OCI-M1 (cell line): ENCODE results near the gene COL20A1.
A peak's percentile ranks its signal among the peaks of the same experiment; 100 is the strongest.
"Not testable (repeated sequence)": the region's sequence is repeated elsewhere in the genome, so short reads cannot be mapped to it uniquely, and the experiment has no call there.

Experiments
- DNase-seq: peaks from one replicate; lab custom pipeline; 2025; lab: John Stamatoyannopoulos, UW

COL20A1 gene

GRCh38 chr20:63333241-63333836 lies 40.4 kb downstream of the COL20A1 start:
- DNase-seq: no peak

DNA sequence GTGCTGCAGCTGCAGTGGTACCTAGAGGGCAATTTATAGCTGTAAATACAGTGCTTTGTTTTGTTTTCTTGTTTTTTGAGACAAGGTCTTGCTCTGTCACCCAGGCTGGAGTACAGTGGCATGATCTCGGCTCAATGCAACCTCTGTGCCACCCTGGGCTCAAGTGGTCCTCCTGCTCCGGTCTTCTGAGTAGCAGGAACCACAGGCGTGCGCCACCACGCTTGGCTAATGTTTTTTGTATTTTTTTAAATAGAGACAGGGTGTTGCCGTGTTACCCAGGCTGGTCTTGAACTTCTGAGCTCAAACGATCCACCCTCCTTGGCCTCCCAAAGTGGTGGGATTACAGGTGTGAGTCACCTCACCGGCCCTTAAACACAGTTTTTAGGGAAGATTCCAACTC lies 41.4 kb downstream of the COL20A1 start:
- no peak for DNase-seq

- not testable (repeated sequence) for DNase-seq
Observed at GRCh38 chr20:63335060-63335459, 42.1 kb downstream of the COL20A1 start.

DNA sequence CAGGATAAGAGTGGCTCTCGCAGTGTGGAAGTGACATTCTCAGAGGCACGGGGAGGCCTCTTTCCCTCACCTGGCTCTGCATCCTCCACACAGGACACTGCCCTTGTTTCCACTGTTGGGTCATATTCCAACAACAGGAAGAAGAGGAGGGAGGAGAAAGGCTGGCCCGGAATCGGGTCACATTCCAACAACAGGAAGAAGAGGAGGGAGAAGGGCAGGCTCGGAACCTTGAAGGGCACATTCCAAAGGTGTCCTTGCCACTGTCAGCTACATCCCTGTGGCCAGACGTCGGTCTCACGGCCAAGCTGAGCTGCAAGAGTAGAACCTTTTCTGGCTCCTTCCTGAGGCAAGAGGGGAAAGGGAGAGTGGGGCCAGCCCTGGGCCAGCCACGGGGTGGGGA lies 42.7 kb downstream of the COL20A1 start:
- DNase-seq: no peak

DNA sequence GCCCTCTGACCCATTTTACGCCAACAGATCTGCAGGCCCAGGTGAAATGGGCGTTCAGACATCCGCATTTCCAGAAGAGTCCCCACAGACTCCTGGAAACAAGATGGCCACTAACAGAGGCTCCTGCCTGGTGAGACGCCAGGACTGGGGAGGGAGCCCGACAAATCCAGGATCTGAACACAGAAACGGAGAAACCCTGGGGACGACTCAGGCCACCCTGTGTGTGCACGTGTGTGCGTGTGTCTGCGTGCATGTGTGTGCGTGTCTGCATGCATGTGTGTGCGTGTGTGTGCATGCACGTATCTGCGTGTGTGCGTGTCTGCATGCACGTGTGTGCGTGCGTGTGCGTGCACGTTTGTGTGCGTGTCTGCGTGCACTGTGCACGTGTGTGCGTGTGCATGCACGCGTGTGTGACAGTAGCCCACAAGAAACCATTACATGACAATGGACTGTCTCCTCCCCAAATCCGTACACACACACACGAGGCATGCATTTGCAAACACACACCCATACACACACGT lies 43.3 kb downstream of the COL20A1 start:
- DNase-seq: no peak

- no peak for DNase-seq
Observed at GRCh38 chr20:63337786-63338420, 44.9 kb downstream of the COL20A1 start.

DNA sequence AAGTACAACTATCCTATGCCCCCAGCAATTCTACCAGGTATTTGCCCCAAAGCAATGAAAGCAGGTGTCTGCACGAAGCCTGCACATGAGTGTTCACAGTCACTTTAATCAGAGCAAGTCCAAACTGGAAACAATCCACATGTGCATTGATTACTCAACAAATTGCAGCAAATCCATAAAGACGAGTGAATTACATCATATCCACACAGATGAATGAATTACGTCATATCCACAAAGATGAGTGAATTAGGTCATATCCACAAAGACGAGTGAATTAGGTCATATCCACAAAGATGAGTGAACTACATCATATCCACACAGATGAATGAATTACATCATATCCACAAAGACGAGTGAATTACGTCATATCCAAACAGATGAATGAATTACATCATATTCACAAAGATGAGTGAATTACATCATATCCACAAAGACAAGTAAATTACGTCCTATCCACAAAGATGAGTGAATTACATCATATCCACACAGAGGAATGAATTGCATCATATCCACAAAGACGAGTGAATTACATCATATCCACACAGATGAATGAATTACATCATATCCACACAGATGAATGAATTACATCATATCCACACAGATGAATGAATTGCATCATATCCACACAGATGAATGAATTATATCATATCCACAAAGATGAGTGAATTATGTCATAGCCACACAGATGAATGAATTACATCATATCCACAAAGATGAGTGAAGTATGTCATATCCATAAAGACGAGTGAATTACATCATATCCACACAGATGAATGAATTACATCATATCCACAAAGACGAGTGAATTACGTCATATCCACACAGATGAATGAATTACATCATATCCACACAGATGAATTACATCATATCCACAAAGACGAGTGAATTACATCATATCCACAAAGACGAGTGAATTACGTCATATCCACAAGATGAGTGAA lies 46.4 kb downstream of the COL20A1 start:
- peak; percentile 13 for DNase-seq

DNA sequence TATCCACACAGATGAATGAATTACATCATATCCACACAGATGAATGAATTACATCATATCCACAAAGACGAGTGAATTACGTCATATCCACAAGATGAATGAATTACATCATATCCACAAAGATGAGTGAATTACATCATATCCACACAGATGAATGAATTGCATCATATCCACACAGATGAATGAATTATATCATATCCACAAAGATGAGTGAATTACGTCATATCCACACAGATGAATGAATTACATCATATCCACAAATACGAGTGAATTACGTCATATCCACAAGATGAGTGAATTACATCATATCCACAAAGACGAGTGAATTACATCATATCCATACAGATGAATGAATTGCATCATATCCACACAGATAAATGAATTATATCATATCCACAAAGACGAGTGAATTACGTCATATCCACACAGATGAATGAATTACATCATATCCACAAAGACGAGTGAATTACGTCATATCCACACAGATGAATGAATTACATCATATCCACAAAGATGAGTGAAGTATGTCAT lies 47.2 kb downstream of the COL20A1 start:
- DNase-seq: peak; percentile 5

DNA sequence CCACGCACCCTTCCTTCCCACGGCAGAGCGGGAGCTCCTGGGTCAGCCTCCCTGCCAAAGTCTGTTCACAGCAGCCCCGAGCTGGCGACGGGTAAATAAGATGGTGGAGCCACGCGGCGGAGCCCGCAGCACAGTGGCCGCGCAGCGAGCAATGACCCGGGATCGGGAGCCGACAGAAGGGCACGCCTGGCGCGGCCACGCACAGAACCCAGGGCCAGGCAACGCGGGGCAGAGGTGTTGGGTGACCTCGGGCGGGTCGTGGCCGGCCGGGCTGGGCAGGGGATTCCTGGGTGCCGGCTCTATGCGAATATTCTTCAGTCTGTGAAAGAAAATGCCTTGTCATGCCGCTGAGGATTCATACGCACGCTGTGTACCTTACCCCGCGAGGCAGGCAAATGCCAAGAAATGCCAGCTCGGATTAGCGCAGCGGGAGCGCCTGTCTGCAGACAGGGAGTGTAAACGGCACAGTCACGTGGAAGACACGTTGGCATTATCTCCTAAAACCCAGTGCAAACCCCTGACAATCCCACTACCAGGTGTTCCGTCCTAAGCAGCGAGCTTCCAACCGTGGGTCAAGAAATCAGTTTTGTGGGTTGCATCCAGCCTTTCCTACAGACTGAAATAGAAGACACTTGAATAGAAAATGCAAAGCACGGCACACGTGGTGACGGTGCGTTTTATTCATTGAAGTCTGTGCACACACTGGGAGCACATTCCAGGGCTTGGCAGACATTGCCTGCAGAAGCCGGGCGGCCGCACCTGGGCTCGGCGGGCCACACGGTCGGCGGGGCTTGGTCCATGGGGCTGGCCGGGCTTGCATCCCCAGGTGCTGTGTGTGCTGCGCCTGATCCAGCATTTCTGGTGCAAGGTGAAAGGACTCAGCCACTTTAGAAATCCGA lies 49.8 kb downstream of the COL20A1 start:
- no peak for DNase-seq

- DNase-seq: no peak
Observed at GRCh38 chr20:63343460-63344445, 50.8 kb downstream of the COL20A1 start.

DNA sequence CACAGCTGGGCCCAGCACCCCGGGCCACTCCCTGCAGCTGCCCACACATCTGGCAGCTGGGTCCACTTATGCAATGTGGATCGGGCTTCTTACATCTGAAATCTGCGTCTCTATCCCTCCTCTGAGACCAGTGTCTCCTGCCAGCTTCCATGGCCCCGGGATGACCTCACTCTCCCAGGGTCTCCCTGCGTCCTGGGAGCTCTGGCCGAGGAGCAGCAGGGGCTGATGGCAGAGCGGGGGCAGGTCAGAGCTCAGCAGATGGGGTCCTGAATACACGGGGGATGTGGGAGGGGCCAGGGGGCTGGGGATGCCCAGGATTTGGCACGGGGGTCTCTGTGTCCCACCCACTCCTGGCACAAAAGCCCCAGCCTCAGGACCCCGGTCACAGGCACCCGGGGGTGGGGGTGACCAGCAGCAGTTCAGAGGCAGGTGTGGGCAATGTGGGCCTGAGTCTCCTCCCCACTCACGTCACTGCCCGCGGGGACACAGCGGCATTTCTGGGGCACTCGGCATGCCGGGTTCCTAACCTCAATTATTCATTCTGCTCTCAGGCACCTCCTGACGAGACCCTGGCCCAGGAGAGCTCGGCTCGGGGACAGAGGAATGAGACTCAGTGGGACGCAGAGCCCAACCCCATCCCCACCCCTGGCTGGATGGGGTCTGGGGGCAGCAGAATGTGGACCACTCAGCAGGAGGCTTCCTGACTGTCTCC lies 51.8 kb downstream of the COL20A1 start:
- DNase-seq: no peak

DNA sequence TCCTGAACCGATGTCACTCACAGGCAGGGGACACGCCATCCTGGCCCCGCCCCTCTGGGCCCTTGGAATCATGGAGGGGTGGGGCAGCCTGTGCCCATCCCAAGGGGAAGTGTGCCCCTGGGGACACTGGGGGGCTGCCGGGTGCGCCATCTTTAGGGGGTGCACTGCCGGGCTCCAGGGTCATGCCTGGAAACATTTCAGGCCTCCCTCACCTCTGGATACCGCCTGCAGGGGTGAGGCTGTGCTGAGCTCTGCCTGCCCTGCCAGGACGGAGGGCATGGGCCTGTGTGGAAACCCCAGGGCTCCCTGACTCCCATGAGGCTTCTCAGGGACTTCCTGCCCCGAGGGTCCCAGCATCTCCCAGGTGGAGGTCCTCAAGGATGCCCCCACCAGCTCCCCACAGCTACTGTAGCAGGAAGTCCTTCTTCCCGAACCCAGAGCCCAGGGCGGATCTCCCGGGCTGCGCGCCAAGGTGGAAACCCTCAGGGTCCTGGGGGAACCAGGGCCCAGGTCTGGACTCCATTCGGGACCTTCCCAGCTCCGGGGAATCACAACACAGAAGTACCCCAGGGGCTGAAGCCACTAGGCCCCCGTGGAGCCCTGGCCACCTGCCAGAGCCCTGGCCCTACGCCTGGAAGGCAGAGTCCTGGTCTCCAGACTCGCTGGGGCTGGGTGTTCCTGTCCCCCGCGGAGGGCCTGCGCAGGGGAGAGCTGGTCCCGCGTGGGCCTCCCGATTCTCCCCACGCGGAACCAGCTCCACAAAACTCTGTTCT lies 52.5 kb downstream of the COL20A1 start:
- no peak for DNase-seq

GRCh38 chr20:63346131-63347080 lies 53.4 kb downstream of the COL20A1 start:
- no peak for DNase-seq

- no peak for DNase-seq
Observed at GRCh38 chr20:63347081-63347741, 54.2 kb downstream of the COL20A1 start.

GRCh38 chr20:63347950-63348827 lies 55.2 kb downstream of the COL20A1 start:
- no peak for DNase-seq
